Measurements from ENCODE around the gene S100B. TPM values are rescaled to one million over a fixed set of nuclear protein-coding genes. Genes with fewer than 3 reads are reported as not detected.

Gene S100B
- total and polyA plus RNA-seq, 8 donors = 1.8 to 18.4 (median 7.0) TPM; not detected in 1

GRCh38 chr21:46616050-46616449 lies 11.2 kb upstream of the S100B start:
- Histone ChIP-seq H3K4me3 (no peak overlapping the region), H3K27ac (no peak overlapping the region), H3K4me1 (no peaks in the 10 kb centered on the region), H3K27me3 (peaks cover 0 to 7% (median 0%) of the 10 kb centered on the region in 3 donors), H3K9me3 (peaks cover 0 to 2% (median under 1%) of the 10 kb centered on the region in 4 donors), H3K36me3 (no peaks in the 10 kb centered on the region)
- intact Hi-C loops (cut with DNase I; ENCODE audit: low total_unique reads) = no loop called here
- DNase-seq = no peak
- 93 to 98% (median 94%) methylated on average over 2 of the region's 2 CpGs for WGBS, 5 donors
- TF ChIP-seq CTCF (IDR thresholded peaks at IDR 0.05) (no peak), EP300 (IDR thresholded peaks at IDR 0.05) (no peak), POLR2AphosphoS5 (IDR thresholded peaks at IDR 0.05) (no peak), POLR2A (IDR thresholded peaks at IDR 0.05) (no peak)

- H3K27ac ChIP-seq = no peak overlapping the region
- no peak for DNase-seq
- no peaks in the 10 kb centered on the region for H3K36me3 ChIP-seq
- peaks cover 0 to 4% (median 4%) of the 10 kb centered on the region in 3 donors for H3K27me3 ChIP-seq
- no peak overlapping the region for H3K4me3 ChIP-seq
- H3K9me3 ChIP-seq = peaks cover 0 to 13% (median 8%) of the 10 kb centered on the region in 4 donors
- TF ChIP-seq EP300 (IDR thresholded peaks at IDR 0.05) (no peak), CTCF (IDR thresholded peaks at IDR 0.05) (no peak)
- intact Hi-C loops (cut with DNase I; ENCODE audit: low total_unique reads) = no loop called here
- no peaks in the 10 kb centered on the region for H3K4me1 ChIP-seq
- WGBS, 5 donors = 79 to 87% (median 84%) methylated on average over 6 of the region's 6 CpGs
Observed at GRCh38 chr21:46613391-46613790, 8.5 kb upstream of the S100B start.

GRCh38 chr21:46610018-46610701 lies 5.3 kb upstream of the S100B start:
- intact Hi-C loops (cut with DNase I; ENCODE audit: low total_unique reads) = no loop called here
- Histone ChIP-seq H3K4me1 (peaks cover 0 to 18% (median 0%) of the 10 kb centered on the region in 4 donors), H3K4me3 (no peak overlapping the region), H3K36me3 (no peaks in the 10 kb centered on the region), H3K27me3 (peaks cover 0 to 17% (median 4%) of the 10 kb centered on the region in 3 donors), H3K27ac (no peak overlapping the region), H3K9me3 (peaks cover 0 to 13% (median 8%) of the 10 kb centered on the region in 4 donors)
- DNase-seq = no peak
- TF ChIP-seq POLR2AphosphoS5 (IDR thresholded peaks at IDR 0.05) (no peak), EP300 (IDR thresholded peaks at IDR 0.05) (no peak), CTCF (IDR thresholded peaks at IDR 0.05) (no peak), POLR2A (IDR thresholded peaks at IDR 0.05) (no peak)
- WGBS, 5 donors = 77 to 84% (median 83%) methylated on average over 6 of the region's 6 CpGs

GRCh38 chr21:46608672-46609111 lies 3.8 kb upstream of the S100B start:
- Histone ChIP-seq H3K36me3 (no peaks in the 10 kb centered on the region), H3K4me1 (peaks cover 0 to 23% (median 0%) of the 10 kb centered on the region in 4 donors), H3K27ac (no peak overlapping the region), H3K4me3 (no peak overlapping the region), H3K9me3 (peaks cover 0 to 13% (median 8%) of the 10 kb centered on the region in 4 donors), H3K27me3 (peaks cover 0 to 23% (median 4%) of the 10 kb centered on the region in 3 donors)
- 77 to 83% (median 79%) methylated on average over 3 of the region's 3 CpGs for WGBS, 5 donors
- no peak for DNase-seq
- no peak for TF ChIP-seq EP300 (IDR thresholded peaks at IDR 0.05)
- TF ChIP-seq CTCF (IDR thresholded peaks at IDR 0.05) = no peak
- TF ChIP-seq POLR2AphosphoS5 (IDR thresholded peaks at IDR 0.05) = no peak
- TF ChIP-seq POLR2A (IDR thresholded peaks at IDR 0.05) = no peak
- intact Hi-C loops (cut with DNase I; ENCODE audit: low total_unique reads) = no loop called here

All from stomach (tissue), 9 donors.